ENCODE data around the gene SNAPC2. TPM values are rescaled to one million over a fixed set of nuclear protein-coding genes. Genes with fewer than 3 reads are reported as not detected.
A peak's percentile ranks its signal among the peaks of the same experiment; 100 is the strongest.

SNAPC2 gene
- total and polyA plus RNA-seq, 2 experiments from 2014 or later = 22.5 to 42.1 TPM

- no peak for TF ChIP-seq CTCF (IDR thresholded peaks at IDR 0.05; ENCODE audit: low read depth, low read length)
- H3K4me3 ChIP-seq = no peak overlapping the region
- H3K27ac ChIP-seq = no peak overlapping the region
- DNase-seq (ENCODE audit: low read depth in 1 of 2, low spot score in 1 of 2) = no peak
- H3K27me3 ChIP-seq = peaks cover 3% of the 10 kb centered on the region
- H3K4me1 ChIP-seq (ENCODE audit: low read depth) = peaks cover 4% of the 10 kb centered on the region
- H3K9me3 ChIP-seq (ENCODE audit: low read depth) = no peaks in the 10 kb centered on the region
- H3K36me3 ChIP-seq = no peaks in the 10 kb centered on the region
Measured at GRCh38 chr19:7923295-7924191, 3.4 kb downstream of the SNAPC2 start.

- no peak for TF ChIP-seq CTCF (IDR thresholded peaks at IDR 0.05; ENCODE audit: low read depth, low read length)
- H3K4me1 ChIP-seq (ENCODE audit: low read depth) = peaks cover 4% of the 10 kb centered on the region
- no peaks in the 10 kb centered on the region for H3K36me3 ChIP-seq
- H3K9me3 ChIP-seq (ENCODE audit: low read depth) = no peaks in the 10 kb centered on the region
- H3K4me3 ChIP-seq = no peak overlapping the region
- no peak overlapping the region for H3K27ac ChIP-seq
- no peak for DNase-seq (ENCODE audit: low read depth in 1 of 2, low spot score in 1 of 2)
- no peaks in the 10 kb centered on the region for H3K27me3 ChIP-seq
Measured at GRCh38 chr19:7924241-7924640, 4.1 kb downstream of the SNAPC2 start.

- no peak overlapping the region for H3K27ac ChIP-seq
- no peak for DNase-seq (ENCODE audit: low read depth in 1 of 2, low spot score in 1 of 2)
- no peak for TF ChIP-seq CTCF (IDR thresholded peaks at IDR 0.05; ENCODE audit: low read depth, low read length)
Measured at GRCh38 chr19:7924651-7925170, 4.6 kb downstream of the SNAPC2 start.

GRCh38 chr19:7925171-7925851 is 5.2 kb downstream of the SNAPC2 start:
- peak; percentile 77 to 93 for DNase-seq (ENCODE audit: low read depth in 1 of 2, low spot score in 1 of 2)
- Histone ChIP-seq H3K9me3 (ENCODE audit: low read depth) (no peaks in the 10 kb centered on the region), H3K27ac (no peak overlapping the region), H3K27me3 (no peaks in the 10 kb centered on the region), H3K36me3 (peaks cover under 1% of the 10 kb centered on the region), H3K4me1 (ENCODE audit: low read depth) (peaks cover 4% of the 10 kb centered on the region), H3K4me3 (peak overlapping the region; percentile 63)
- TF ChIP-seq CTCF (IDR thresholded peaks at IDR 0.05; ENCODE audit: low read depth, low read length) = peak; percentile 66

More at GRCh38 chr19:7924651-7925170, 4.6 kb downstream of the SNAPC2 start:
- Histone ChIP-seq H3K36me3 (no peaks in the 10 kb centered on the region), H3K4me1 (ENCODE audit: low read depth) (peaks cover 4% of the 10 kb centered on the region), H3K9me3 (ENCODE audit: low read depth) (no peaks in the 10 kb centered on the region), H3K27me3 (no peaks in the 10 kb centered on the region), H3K4me3 (peak overlapping the region; percentile 63)

- H3K4me3 ChIP-seq = peak within 1 kb of the TSS; percentile 63
- peak; percentile 63 to 85 for DNase-seq (ENCODE audit: low read depth in 1 of 2, low spot score in 1 of 2)
- no peak for TF ChIP-seq CTCF (IDR thresholded peaks at IDR 0.05; ENCODE audit: low read depth, low read length)
- H3K4me1 ChIP-seq (ENCODE audit: low read depth) = peaks cover 4% of the 10 kb centered on the region
- peaks cover 5% of the 10 kb centered on the region for H3K36me3 ChIP-seq
- no peak within 1 kb of the TSS for H3K27ac ChIP-seq
- no peaks in the 10 kb centered on the region for H3K27me3 ChIP-seq
- no peaks in the 10 kb centered on the region for H3K9me3 ChIP-seq (ENCODE audit: low read depth)
Measured at GRCh38 chr19:7926021-7926726, 6.0 kb downstream of the SNAPC2 start, which contains the start of gene CTXN1. Gene CTXN1, minus strand, starts transcription at chr19:7926135. Its CDS starts 597 bp downstream, at chr19:7925538.
